H9 (cell line): ENCODE measurements around the gene ZNHIT2. TPM values are rescaled to one million over a fixed set of nuclear protein-coding genes. Genes with fewer than 3 reads are reported as not detected.

ENCODE experiments used
- DNase-seq: peaks from one replicate; pipeline ENCODE4 v3.0.0-alpha.2; 2017
- H2AFZ ChIP-seq: one replicate; pipeline ENCODE4 v1.6.1; 2013; ENCODE audit warnings: mild to moderate bottlenecking, low read length, control low read depth, moderate library complexity
- H2AK5ac ChIP-seq: 2 replicates; pipeline ENCODE4 v1.6.1; 2013; ENCODE audit warnings: low read length, control low read depth, mixed read lengths; ENCODE audit not compliant: insufficient read length
- H2BK120ac ChIP-seq: one replicate; pipeline ENCODE4 v1.6.1; 2013; ENCODE audit warnings: low read depth, mild to moderate bottlenecking, low read length, control low read depth, inconsistent platforms; ENCODE audit not compliant: poor library complexity, severe bottlenecking
- H2BK12ac ChIP-seq: 2 replicates; pipeline ENCODE4 v1.6.1; 2013; ENCODE audit warnings: low read length, control low read depth, mixed read lengths, low read depth; ENCODE audit not compliant: insufficient read length
- H2BK15ac ChIP-seq: 2 replicates; pipeline ENCODE4 v1.6.1; 2013; ENCODE audit warnings: low read depth, low read length, control low read depth
- H2BK20ac ChIP-seq: one replicate; pipeline ENCODE4 v1.6.1; 2013; ENCODE audit warnings: low read depth, mild to moderate bottlenecking, low read length, control low read depth, inconsistent platforms; ENCODE audit not compliant: poor library complexity, severe bottlenecking
- H2BK5ac ChIP-seq: 2 replicates; pipeline ENCODE4 v1.6.1; 2013; ENCODE audit warnings: low read length, control low read depth, mixed read lengths; ENCODE audit not compliant: insufficient read length
- H3K14ac ChIP-seq: 2 replicates; pipeline ENCODE4 v1.6.1; 2013; ENCODE audit warnings: low read length, control low read depth; ENCODE audit not compliant: insufficient read depth
- H3K18ac ChIP-seq: 2 replicates; pipeline ENCODE4 v1.6.1; 2013; ENCODE audit warnings: low read depth, mild to moderate bottlenecking, mixed read lengths, low read length, control low read depth; ENCODE audit not compliant: insufficient read length
- H3K23ac ChIP-seq: 2 replicates; pipeline ENCODE4 v1.6.1; 2013; ENCODE audit warnings: low read length, control low read depth, mixed read lengths, low read depth; ENCODE audit not compliant: insufficient read length
- H3K23me2 ChIP-seq: 2 replicates; pipeline ENCODE4 v1.6.1; 2013; ENCODE audit warnings: low read depth, mild to moderate bottlenecking, mixed read lengths, low read length, control low read depth; ENCODE audit not compliant: insufficient read length, poor library complexity, severe bottlenecking
- H3K27ac ChIP-seq: 2 replicates; pipeline ENCODE4 v1.5.1; 2013; ENCODE audit warnings: low read length, control low read depth, mixed read lengths, low read depth; ENCODE audit not compliant: insufficient read length
- H3K27me3 ChIP-seq: 2 replicates; pipeline ENCODE4 v1.6.1; 2013; ENCODE audit warnings: low read length, control low read depth, inconsistent platforms; ENCODE audit not compliant: insufficient read depth
- H3K4ac ChIP-seq: 2 replicates; pipeline ENCODE4 v1.6.1; 2013; ENCODE audit warnings: low read depth, mild to moderate bottlenecking, control low read depth, inconsistent platforms, low read length, moderate library complexity
- H3K4me1 ChIP-seq: 2 replicates; pipeline ENCODE4 v1.6.1; 2013; ENCODE audit warnings: low read length, control low read depth, inconsistent platforms; ENCODE audit not compliant: insufficient read depth
- H3K4me2 ChIP-seq: 2 replicates; pipeline ENCODE4 v1.6.1; 2013; ENCODE audit warnings: low read length, control low read depth, mixed read lengths; ENCODE audit not compliant: insufficient read length, insufficient read depth
- H3K56ac ChIP-seq: 2 replicates; pipeline ENCODE4 v1.6.1; 2013; ENCODE audit warnings: low read depth, mild to moderate bottlenecking, mixed read lengths, low read length, control low read depth; ENCODE audit not compliant: insufficient read length
- H3K79me1 ChIP-seq: 2 replicates; pipeline ENCODE4 v1.6.1; 2013; ENCODE audit warnings: low read depth, mild to moderate bottlenecking, moderate library complexity, low read length, control low read depth, inconsistent platforms; ENCODE audit not compliant: insufficient read depth, poor library complexity, severe bottlenecking
- H3K79me2 ChIP-seq: 2 replicates; pipeline ENCODE4 v1.6.1; 2013; ENCODE audit warnings: low read length, control low read depth, inconsistent platforms; ENCODE audit not compliant: insufficient read depth
- H3K9ac ChIP-seq: 2 replicates; pipeline ENCODE4 v1.6.1; 2013; ENCODE audit warnings: low read length, control low read depth, mixed read lengths; ENCODE audit not compliant: insufficient read length; ENCODE audit errors: extremely low read depth
- H3K9me3 ChIP-seq: one replicate; pipeline ENCODE4 v1.6.1; 2013; ENCODE audit warnings: low read depth, low read length, inconsistent platforms; ENCODE audit not compliant: control insufficient read depth
- H3T11ph ChIP-seq: one replicate; pipeline ENCODE4 v1.6.1; 2013; ENCODE audit warnings: mild to moderate bottlenecking, low read length, control low read depth, inconsistent platforms
- H4K20me1 ChIP-seq: one replicate; pipeline ENCODE4 v1.6.1; 2013; ENCODE audit not compliant: control insufficient read depth, insufficient read length, insufficient read depth
- H4K5ac ChIP-seq: 2 replicates; pipeline ENCODE4 v1.6.1; 2013; ENCODE audit warnings: low read depth, mild to moderate bottlenecking, mixed read lengths, low read length, control low read depth; ENCODE audit not compliant: insufficient read length
- H4K8ac ChIP-seq: replicated peaks from 2 replicates; pipeline ENCODE4 v1.6.1; 2013; ENCODE audit warnings: low read length, control low read depth, mixed read lengths, low read depth; ENCODE audit not compliant: insufficient read length
- H4K91ac ChIP-seq: 2 replicates; pipeline ENCODE4 v1.6.1; 2013; ENCODE audit warnings: low read depth, mild to moderate bottlenecking, moderate library complexity, mixed read lengths, low read length, control low read depth; ENCODE audit not compliant: insufficient read length
- H3K27ac Mint-ChIP-seq, 3 experiments: 2 replicates in 2 of 3; 3 replicates in 1 of 3; pipeline ENCODE4 v1.8.0; 2020 to 2021; ENCODE audit warnings: mixed read lengths in 3 of 3, mild to moderate bottlenecking in 1 of 3, moderate library complexity in 1 of 3
- H3K27me3 Mint-ChIP-seq: 2 replicates; pipeline ENCODE4 v1.8.0; 2021; ENCODE audit warnings: low read depth, mild to moderate bottlenecking, moderate library complexity, mixed read lengths
- H3K36me3 Mint-ChIP-seq, 3 experiments: 2 replicates in 2 of 3; 3 replicates in 1 of 3; pipeline ENCODE4 v1.8.0; 2020 to 2021; ENCODE audit warnings: low read depth in 3 of 3, mixed read lengths in 3 of 3; ENCODE audit not compliant: insufficient read depth in 1 of 3
- H3K4me1 Mint-ChIP-seq, 2 experiments: 2 replicates each; pipeline ENCODE4 v1.8.0; 2020; ENCODE audit warnings: mixed read lengths in 2 of 2
- H3K4me3 Mint-ChIP-seq, 2 experiments: 2 replicates in 1 of 2; 3 replicates in 1 of 2; pipeline ENCODE4 v1.8.0; 2020 to 2021; ENCODE audit warnings: mild to moderate bottlenecking in 2 of 2, mixed read lengths in 2 of 2, moderate library complexity in 1 of 2
- H3K9me3 Mint-ChIP-seq, 2 experiments: 2 replicates in 1 of 2; 3 replicates in 1 of 2; pipeline ENCODE4 v1.8.0; 2020; ENCODE audit warnings: mild to moderate bottlenecking in 2 of 2, mixed read lengths in 2 of 2, moderate library complexity in 1 of 2
- CTCF ChIP-seq: fragments of 200-600 bp; sonication (generic); conservative IDR thresholded peaks from 3 replicates; pipeline ENCODE4 v1.8.0; 2021; ENCODE audit warnings: antibody characterized with exemption, mild to moderate bottlenecking
- WGBS: extraction: QIAGEN DNeasy Blood & Tissue Kit; methylation state at CpG from one replicate; pipeline ENCODE4 v1.1.7; 2013; ENCODE audit warnings: missing lambda C conversion rate, low lambda C conversion rate, mixed read lengths; ENCODE audit not compliant: insufficient read length; ENCODE audit errors: extremely low coverage; 5-methylcytosine and 5-hydroxymethylcytosine counted together
- total RNA-seq: library from RNA; stranded (reverse); gene quantifications from 2 replicates; pipeline ENCODE4 v1.2.1, GENCODE V29; 2021

ZNHIT2 gene
- total RNA-seq, 1 experiment from 2014 or later, result 18.3 TPM

- Histone ChIP-seq H3K9ac (no peak overlapping the region), H3K9me3 (no peaks in the 10 kb centered on the region), H3K23ac (no peak overlapping the region), H4K5ac (no peak overlapping the region), H3K4me1 (no peaks in the 10 kb centered on the region), H3K27ac (no peak overlapping the region), H3K23me2 (no peaks in the 10 kb centered on the region), H3K4me2 (no peak overlapping the region), H2AK5ac (no peak overlapping the region), H3K27me3 (no peaks in the 10 kb centered on the region), H4K8ac (no peak overlapping the region), H3K18ac (no peak overlapping the region), H2BK12ac (no peak overlapping the region), H3K14ac (no peak overlapping the region), H3K56ac (no peak overlapping the region), H3T11ph (no peak overlapping the region), H4K91ac (no peak overlapping the region), H3K79me2 (no peaks in the 10 kb centered on the region), H3K4ac (no peak overlapping the region), H2BK120ac (no peak overlapping the region), H2BK5ac (no peak overlapping the region), H2BK20ac (no peak overlapping the region), H2AFZ (no peak overlapping the region), H3K79me1 (no peaks in the 10 kb centered on the region), H4K20me1 (no peaks in the 10 kb centered on the region), H2BK15ac (no peak overlapping the region)
- no peaks in the 10 kb centered on the region for H3K27me3 Mint-ChIP-seq
- H3K27ac Mint-ChIP-seq, result no peak overlapping the region
- TF ChIP-seq CTCF, result no peak
- WGBS, result no CpG with 5 or more reads among the region's 4 CpGs
- no peaks in the 10 kb centered on the region for H3K9me3 Mint-ChIP-seq
- H3K4me1 Mint-ChIP-seq, result no peaks in the 10 kb centered on the region
- no peak overlapping the region for H3K4me3 Mint-ChIP-seq
- H3K36me3 Mint-ChIP-seq, result peaks cover 0 to 12% (median 5%) of the 10 kb centered on the region in 3 experiments; a peak in 5 of 7 replicates
- no peak for DNase-seq
Observed at GRCh38 chr11:65104628-65105027, 12.9 kb downstream of the ZNHIT2 start.
